ENCODE data around the gene DIP2C.

DIP2C gene, protein sequence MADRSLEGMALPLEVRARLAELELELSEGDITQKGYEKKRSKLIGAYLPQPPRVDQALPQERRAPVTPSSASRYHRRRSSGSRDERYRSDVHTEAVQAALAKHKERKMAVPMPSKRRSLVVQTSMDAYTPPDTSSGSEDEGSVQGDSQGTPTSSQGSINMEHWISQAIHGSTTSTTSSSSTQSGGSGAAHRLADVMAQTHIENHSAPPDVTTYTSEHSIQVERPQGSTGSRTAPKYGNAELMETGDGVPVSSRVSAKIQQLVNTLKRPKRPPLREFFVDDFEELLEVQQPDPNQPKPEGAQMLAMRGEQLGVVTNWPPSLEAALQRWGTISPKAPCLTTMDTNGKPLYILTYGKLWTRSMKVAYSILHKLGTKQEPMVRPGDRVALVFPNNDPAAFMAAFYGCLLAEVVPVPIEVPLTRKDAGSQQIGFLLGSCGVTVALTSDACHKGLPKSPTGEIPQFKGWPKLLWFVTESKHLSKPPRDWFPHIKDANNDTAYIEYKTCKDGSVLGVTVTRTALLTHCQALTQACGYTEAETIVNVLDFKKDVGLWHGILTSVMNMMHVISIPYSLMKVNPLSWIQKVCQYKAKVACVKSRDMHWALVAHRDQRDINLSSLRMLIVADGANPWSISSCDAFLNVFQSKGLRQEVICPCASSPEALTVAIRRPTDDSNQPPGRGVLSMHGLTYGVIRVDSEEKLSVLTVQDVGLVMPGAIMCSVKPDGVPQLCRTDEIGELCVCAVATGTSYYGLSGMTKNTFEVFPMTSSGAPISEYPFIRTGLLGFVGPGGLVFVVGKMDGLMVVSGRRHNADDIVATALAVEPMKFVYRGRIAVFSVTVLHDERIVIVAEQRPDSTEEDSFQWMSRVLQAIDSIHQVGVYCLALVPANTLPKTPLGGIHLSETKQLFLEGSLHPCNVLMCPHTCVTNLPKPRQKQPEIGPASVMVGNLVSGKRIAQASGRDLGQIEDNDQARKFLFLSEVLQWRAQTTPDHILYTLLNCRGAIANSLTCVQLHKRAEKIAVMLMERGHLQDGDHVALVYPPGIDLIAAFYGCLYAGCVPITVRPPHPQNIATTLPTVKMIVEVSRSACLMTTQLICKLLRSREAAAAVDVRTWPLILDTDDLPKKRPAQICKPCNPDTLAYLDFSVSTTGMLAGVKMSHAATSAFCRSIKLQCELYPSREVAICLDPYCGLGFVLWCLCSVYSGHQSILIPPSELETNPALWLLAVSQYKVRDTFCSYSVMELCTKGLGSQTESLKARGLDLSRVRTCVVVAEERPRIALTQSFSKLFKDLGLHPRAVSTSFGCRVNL (N-terminal part only)

DNA sequence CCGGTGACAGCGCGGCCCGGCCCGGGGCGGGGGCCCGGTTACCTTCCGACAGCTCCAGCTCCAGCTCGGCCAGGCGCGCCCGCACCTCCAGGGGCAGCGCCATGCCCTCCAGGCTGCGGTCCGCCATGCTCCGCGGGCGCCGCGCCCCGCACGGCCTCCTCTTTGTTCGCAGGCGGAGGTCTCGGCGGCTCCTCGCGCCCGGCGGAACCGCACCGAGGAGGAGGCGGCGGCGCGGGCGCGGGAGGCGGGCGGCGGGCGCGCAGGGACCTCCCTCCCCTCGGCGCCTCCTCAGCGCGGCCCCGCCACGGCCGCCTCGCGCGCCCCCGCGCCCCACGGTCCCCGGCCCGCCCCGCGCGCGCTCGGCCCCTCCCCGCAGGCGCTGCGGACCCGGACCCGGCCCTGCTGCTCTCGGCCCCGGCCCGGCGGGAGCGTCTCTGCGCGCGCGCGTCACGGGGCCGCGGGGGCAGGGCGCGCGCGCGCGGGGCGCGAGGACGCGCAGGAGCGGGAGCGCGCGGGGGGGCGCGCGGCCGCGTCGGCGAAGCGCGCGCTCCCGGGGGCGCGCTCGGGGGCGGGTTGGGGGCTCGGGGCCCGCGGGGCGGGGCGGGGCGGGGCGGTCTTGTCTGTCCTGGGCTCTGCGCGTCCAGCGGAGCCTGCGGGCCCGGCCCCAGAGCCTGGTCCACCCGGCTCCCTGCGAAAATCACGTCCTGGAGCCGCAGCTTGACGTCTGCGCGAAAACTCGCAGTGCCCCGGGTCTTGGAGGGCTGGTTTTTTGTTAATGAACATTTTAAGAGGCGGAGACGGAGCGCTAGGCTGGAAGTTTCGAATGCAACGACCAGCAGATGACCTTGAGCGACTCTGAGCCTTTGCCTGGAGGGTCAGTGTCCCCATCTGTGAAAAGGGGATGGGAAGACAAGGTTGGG, at the start of gene DIP2C:
Gene DIP2C, minus strand, starts transcription at position 217 of the 920 bp plus-strand sequence. Its CDS starts 90 bp downstream, at position 127.
- TF ChIP-seq, protein P1, sequence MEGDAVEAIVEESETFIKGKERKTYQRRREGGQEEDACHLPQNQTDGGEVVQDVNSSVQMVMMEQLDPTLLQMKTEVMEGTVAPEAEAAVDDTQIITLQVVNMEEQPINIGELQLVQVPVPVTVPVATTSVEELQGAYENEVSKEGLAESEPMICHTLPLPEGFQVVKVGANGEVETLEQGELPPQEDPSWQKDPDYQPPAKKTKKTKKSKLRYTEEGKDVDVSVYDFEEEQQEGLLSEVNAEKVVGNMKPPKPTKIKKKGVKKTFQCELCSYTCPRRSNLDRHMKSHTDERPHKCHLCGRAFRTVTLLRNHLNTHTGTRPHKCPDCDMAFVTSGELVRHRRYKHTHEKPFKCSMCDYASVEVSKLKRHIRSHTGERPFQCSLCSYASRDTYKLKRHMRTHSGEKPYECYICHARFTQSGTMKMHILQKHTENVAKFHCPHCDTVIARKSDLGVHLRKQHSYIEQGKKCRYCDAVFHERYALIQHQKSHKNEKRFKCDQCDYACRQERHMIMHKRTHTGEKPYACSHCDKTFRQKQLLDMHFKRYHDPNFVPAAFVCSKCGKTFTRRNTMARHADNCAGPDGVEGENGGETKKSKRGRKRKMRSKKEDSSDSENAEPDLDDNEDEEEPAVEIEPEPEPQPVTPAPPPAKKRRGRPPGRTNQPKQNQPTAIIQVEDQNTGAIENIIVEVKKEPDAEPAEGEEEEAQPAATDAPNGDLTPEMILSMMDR (IDR thresholded peaks at IDR 0.05; ENCODE audit: insufficient read depth, low read length, poor library complexity, severe bottlenecking): no peak
- Histone ChIP-seq H3K27me3 (replicated peaks; ENCODE audit: control insufficient read depth, insufficient read depth, low read length) (peaks cover 3% of the 10 kb centered on the region; the same call in 1 of the 2 replicates), H3K4me3 (replicated peaks; ENCODE audit: low read depth, low read length) (peak within 1 kb of the TSS; percentile 37), H3K36me3 (ENCODE audit: control insufficient read depth, insufficient read depth, low read length) (no peaks in the 10 kb centered on the region)
- DNase-seq (ENCODE audit: extremely low read depth, insufficient read length): no peak

DNA sequence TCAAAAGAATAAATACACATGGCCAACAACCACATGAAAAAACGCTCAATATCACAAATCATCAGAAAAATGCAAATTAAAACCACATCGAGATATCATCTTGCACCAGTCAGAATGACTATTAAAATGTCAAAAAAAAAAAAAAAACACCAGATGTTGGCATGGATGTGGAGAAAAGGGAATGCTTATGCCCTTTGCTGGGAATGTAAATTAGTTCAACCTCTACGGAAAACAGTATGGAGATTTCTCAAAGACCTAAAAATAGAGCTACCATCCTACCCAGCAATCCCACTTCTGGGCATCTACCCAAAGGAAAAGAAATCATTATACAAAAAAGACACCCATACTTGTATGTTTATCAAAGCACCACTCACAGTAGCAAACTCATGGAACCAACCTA, 45.0 kb upstream of the DIP2C start:
- no peak overlapping the region for H3K4me3 ChIP-seq (replicated peaks; ENCODE audit: low read depth, low read length)
- no peaks in the 10 kb centered on the region for H3K36me3 ChIP-seq (ENCODE audit: control insufficient read depth, insufficient read depth, low read length)
- no peak for DNase-seq (ENCODE audit: extremely low read depth, insufficient read length)
- TF ChIP-seq, protein P1 (IDR thresholded peaks at IDR 0.05; ENCODE audit: insufficient read depth, low read length, poor library complexity, severe bottlenecking): no peak
- no peaks in the 10 kb centered on the region for H3K27me3 ChIP-seq (replicated peaks; ENCODE audit: control insufficient read depth, insufficient read depth, low read length)

DNA sequence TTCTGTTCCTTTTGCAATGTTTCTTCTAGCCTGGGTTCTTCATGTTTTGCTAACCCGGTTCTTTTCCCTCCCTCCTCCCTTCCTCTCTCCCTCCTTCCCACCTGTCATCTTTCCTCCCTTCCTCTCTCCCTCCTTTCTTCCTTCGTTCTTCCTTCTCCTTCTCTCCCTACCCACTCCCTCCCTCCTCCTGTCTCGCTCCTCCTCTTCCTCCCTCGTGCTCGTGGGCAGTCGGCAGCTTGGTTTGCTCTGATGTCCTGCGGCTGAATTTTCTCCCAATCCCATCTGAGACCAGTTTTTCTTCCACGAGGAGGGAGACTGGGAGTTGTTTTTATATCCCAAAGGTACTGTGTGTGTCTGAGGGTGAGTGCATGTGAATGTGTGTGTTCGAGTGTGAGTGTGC, 43.6 kb upstream of the DIP2C start:
- no peak for DNase-seq (ENCODE audit: extremely low read depth, insufficient read length)
- Histone ChIP-seq H3K27me3 (replicated peaks; ENCODE audit: control insufficient read depth, insufficient read depth, low read length) (no peaks in the 10 kb centered on the region; the same call in 1 of the 2 replicates), H3K4me3 (replicated peaks; ENCODE audit: low read depth, low read length) (no peak overlapping the region), H3K36me3 (ENCODE audit: control insufficient read depth, insufficient read depth, low read length) (no peaks in the 10 kb centered on the region)
- TF ChIP-seq, protein P1 (IDR thresholded peaks at IDR 0.05; ENCODE audit: insufficient read depth, low read length, poor library complexity, severe bottlenecking): no peak

DNA sequence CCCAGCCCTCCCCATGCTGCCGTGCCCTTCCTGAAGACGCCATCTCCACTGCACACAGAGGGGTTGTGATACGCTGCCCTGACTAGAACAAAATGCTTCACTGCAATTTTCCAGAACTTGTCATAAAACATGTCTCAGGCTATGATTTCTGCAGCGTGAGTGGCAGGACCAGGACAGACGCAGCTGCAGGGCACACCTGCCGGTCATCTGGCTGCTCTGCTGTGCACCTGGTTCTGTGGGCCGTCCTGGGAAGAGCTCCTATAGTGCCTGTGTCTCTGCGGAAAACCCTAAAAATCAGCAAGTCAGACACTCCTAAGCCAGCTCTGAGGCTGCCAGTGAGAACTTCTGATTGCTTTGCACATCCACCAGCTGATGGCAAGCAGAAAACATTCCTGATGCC, 39.7 kb upstream of the DIP2C start:
- TF ChIP-seq, protein P1 (IDR thresholded peaks at IDR 0.05; ENCODE audit: insufficient read depth, low read length, poor library complexity, severe bottlenecking): no peak
- Histone ChIP-seq H3K36me3 (ENCODE audit: control insufficient read depth, insufficient read depth, low read length) (no peaks in the 10 kb centered on the region), H3K27me3 (replicated peaks; ENCODE audit: control insufficient read depth, insufficient read depth, low read length) (no peaks in the 10 kb centered on the region; the same call in 1 of the 2 replicates), H3K4me3 (replicated peaks; ENCODE audit: low read depth, low read length) (no peak overlapping the region)
- no peak for DNase-seq (ENCODE audit: extremely low read depth, insufficient read length)
